GM18520 (cell line): Measurements from ENCODE around the gene DDX3X.

Source experiments
- ATAC-seq: cut with Tn5 transposase; IDR thresholded peaks from one replicate; pipeline ENCODE4 v1.9.1; 2021; ENCODE audit not compliant: unreplicated experiment

DDX3X gene

GRCh38 chrX:41327341-41327740 lies 6.6 kb upstream of the DDX3X start:
- ATAC-seq, result no peak

- no peak for ATAC-seq
Measured at GRCh38 chrX:41329101-41329500, 4.9 kb upstream of the DDX3X start.

GRCh38 chrX:41332005-41332404 lies 2.0 kb upstream of the DDX3X start:
- no peak for ATAC-seq

GRCh38 chrX:41332408-41333002 lies 1.5 kb upstream of the DDX3X start:
- ATAC-seq, result peak; percentile 4

- ATAC-seq, result peak; percentile 20
Measured at GRCh38 chrX:41333003-41333743, 789 bp upstream of the DDX3X start.

- peak; percentile 11 for ATAC-seq
Measured at GRCh38 chrX:41334363-41335197, 618 bp downstream of the DDX3X start.

GRCh38 chrX:41335198-41335957 lies 1.4 kb downstream of the DDX3X start:
- no peak for ATAC-seq

GRCh38 chrX:41335958-41336331 lies 2.0 kb downstream of the DDX3X start:
- ATAC-seq, result no peak

- no peak for ATAC-seq
Measured at GRCh38 chrX:41336447-41336846, 2.5 kb downstream of the DDX3X start.

GRCh38 chrX:41337140-41337539 lies 3.2 kb downstream of the DDX3X start:
- ATAC-seq, result no peak

GRCh38 chrX:41338436-41338835 lies 4.5 kb downstream of the DDX3X start:
- ATAC-seq, result no peak

- no peak for ATAC-seq
Measured at GRCh38 chrX:41339148-41339547, 5.2 kb downstream of the DDX3X start.

- ATAC-seq, result no peak
Measured at GRCh38 chrX:41344053-41344452, 10.1 kb downstream of the DDX3X start.

- ATAC-seq, result no peak
Measured at GRCh38 chrX:41347186-41347585, 13.2 kb downstream of the DDX3X start.

- no peak for ATAC-seq
Measured at GRCh38 chrX:41348551-41348950, 14.6 kb downstream of the DDX3X start.

GRCh38 chrX:41350150-41350975 lies 16.4 kb downstream of the DDX3X start:
- ATAC-seq, result no peak

- ATAC-seq, result no peak
Measured at GRCh38 chrX:41350976-41351569, 17.1 kb downstream of the DDX3X start.

GRCh38 chrX:41351923-41352322 lies 18.0 kb downstream of the DDX3X start:
- ATAC-seq, result no peak

GRCh38 chrX:41352329-41352838 lies 18.4 kb downstream of the DDX3X start:
- no peak for ATAC-seq

GRCh38 chrX:41353985-41354384 lies 20.0 kb downstream of the DDX3X start:
- no peak for ATAC-seq
